ENCODE data around the gene AP1M2.

DNA sequence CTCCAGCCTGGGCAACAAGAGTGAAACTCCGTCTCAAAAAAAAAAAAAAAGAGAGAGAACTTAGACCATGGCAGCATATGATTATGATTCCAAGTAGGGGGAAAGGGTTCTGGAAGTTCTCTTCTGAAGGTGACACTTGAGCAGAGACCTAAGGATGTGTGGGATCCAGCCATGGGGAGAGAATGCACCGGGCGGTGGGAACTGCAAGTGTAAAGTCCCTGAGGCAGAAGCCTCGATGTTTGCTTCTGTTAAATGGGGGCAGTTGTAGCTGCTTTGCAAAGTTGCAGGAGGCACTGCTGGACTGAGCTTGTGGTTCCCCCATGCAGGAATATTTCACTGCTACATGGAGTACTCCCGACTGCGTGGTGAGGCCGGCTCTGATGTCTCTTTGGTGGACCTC lies 47.3 kb upstream of the AP1M2 start:
- TF ChIP-seq ZNF133 (tag by site-specific recombination; IDR thresholded peaks at IDR 0.05) (no peak), ZNF274 (IDR thresholded peaks at IDR 0.05; ENCODE audit: low read length) (no peak), ZNF274 (tag by site-specific recombination; IDR thresholded peaks at IDR 0.05; ENCODE audit: borderline replicate concordance) (no peak), ZBTB17 (tag by site-specific recombination; IDR thresholded peaks at IDR 0.05) (no peak), ZNF792 (tag by site-specific recombination; IDR thresholded peaks at IDR 0.05) (no peak), ZBTB1 (tag by site-specific recombination; IDR thresholded peaks at IDR 0.05) (no peak), PRDM1 (tag by site-specific recombination; IDR thresholded peaks at IDR 0.05) (no peak), ZNF114 (tag by site-specific recombination; IDR thresholded peaks at IDR 0.05) (no peak), ZNF324 (tag by site-specific recombination; IDR thresholded peaks at IDR 0.05) (no peak)
- TF ChIP-seq, protein P1, sequence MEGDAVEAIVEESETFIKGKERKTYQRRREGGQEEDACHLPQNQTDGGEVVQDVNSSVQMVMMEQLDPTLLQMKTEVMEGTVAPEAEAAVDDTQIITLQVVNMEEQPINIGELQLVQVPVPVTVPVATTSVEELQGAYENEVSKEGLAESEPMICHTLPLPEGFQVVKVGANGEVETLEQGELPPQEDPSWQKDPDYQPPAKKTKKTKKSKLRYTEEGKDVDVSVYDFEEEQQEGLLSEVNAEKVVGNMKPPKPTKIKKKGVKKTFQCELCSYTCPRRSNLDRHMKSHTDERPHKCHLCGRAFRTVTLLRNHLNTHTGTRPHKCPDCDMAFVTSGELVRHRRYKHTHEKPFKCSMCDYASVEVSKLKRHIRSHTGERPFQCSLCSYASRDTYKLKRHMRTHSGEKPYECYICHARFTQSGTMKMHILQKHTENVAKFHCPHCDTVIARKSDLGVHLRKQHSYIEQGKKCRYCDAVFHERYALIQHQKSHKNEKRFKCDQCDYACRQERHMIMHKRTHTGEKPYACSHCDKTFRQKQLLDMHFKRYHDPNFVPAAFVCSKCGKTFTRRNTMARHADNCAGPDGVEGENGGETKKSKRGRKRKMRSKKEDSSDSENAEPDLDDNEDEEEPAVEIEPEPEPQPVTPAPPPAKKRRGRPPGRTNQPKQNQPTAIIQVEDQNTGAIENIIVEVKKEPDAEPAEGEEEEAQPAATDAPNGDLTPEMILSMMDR (tag by site-specific recombination; IDR thresholded peaks at IDR 0.05), result no peak
- TF ChIP-seq, protein P2, sequence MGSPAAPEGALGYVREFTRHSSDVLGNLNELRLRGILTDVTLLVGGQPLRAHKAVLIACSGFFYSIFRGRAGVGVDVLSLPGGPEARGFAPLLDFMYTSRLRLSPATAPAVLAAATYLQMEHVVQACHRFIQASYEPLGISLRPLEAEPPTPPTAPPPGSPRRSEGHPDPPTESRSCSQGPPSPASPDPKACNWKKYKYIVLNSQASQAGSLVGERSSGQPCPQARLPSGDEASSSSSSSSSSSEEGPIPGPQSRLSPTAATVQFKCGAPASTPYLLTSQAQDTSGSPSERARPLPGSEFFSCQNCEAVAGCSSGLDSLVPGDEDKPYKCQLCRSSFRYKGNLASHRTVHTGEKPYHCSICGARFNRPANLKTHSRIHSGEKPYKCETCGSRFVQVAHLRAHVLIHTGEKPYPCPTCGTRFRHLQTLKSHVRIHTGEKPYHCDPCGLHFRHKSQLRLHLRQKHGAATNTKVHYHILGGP (tag by site-specific recombination; IDR thresholded peaks at IDR 0.05), result no peak
- TF ChIP-seq, protein P3, sequence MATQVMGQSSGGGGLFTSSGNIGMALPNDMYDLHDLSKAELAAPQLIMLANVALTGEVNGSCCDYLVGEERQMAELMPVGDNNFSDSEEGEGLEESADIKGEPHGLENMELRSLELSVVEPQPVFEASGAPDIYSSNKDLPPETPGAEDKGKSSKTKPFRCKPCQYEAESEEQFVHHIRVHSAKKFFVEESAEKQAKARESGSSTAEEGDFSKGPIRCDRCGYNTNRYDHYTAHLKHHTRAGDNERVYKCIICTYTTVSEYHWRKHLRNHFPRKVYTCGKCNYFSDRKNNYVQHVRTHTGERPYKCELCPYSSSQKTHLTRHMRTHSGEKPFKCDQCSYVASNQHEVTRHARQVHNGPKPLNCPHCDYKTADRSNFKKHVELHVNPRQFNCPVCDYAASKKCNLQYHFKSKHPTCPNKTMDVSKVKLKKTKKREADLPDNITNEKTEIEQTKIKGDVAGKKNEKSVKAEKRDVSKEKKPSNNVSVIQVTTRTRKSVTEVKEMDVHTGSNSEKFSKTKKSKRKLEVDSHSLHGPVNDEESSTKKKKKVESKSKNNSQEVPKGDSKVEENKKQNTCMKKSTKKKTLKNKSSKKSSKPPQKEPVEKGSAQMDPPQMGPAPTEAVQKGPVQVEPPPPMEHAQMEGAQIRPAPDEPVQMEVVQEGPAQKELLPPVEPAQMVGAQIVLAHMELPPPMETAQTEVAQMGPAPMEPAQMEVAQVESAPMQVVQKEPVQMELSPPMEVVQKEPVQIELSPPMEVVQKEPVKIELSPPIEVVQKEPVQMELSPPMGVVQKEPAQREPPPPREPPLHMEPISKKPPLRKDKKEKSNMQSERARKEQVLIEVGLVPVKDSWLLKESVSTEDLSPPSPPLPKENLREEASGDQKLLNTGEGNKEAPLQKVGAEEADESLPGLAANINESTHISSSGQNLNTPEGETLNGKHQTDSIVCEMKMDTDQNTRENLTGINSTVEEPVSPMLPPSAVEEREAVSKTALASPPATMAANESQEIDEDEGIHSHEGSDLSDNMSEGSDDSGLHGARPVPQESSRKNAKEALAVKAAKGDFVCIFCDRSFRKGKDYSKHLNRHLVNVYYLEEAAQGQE (tag by site-specific recombination; IDR thresholded peaks at IDR 0.05), result no peak
- TF ChIP-seq, protein P4, sequence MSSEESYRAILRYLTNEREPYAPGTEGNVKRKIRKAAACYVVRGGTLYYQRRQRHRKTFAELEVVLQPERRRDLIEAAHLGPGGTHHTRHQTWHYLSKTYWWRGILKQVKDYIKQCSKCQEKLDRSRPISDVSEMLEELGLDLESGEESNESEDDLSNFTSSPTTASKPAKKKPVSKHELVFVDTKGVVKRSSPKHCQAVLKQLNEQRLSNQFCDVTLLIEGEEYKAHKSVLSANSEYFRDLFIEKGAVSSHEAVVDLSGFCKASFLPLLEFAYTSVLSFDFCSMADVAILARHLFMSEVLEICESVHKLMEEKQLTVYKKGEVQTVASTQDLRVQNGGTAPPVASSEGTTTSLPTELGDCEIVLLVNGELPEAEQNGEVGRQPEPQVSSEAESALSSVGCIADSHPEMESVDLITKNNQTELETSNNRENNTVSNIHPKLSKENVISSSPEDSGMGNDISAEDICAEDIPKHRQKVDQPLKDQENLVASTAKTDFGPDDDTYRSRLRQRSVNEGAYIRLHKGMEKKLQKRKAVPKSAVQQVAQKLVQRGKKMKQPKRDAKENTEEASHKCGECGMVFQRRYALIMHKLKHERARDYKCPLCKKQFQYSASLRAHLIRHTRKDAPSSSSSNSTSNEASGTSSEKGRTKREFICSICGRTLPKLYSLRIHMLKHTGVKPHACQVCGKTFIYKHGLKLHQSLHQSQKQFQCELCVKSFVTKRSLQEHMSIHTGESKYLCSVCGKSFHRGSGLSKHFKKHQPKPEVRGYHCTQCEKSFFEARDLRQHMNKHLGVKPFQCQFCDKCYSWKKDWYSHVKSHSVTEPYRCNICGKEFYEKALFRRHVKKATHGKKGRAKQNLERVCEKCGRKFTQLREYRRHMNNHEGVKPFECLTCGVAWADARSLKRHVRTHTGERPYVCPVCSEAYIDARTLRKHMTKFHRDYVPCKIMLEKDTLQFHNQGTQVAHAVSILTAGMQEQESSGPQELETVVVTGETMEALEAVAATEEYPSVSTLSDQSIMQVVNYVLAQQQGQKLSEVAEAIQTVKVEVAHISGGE (tag by site-specific recombination; conservative IDR thresholded peaks at IDR 0.05; ENCODE audit: low read depth), result no peak
